ENCODE measurements around the gene NEDD4L. TPM values are rescaled to one million over a fixed set of nuclear protein-coding genes. Genes with fewer than 3 reads are reported as not detected.

The NEDD4L gene
- total RNA-seq, 1 experiment from 2014 or later = 10.9 TPM

GRCh38 chr18:58093311-58093803, 49.3 kb downstream of the NEDD4L start:
- DNase-seq (ENCODE audit: low read depth) = no peak

- DNase-seq (ENCODE audit: low read depth) = no peak
Observed at GRCh38 chr18:58095222-58095621, 51.2 kb downstream of the NEDD4L start.

GRCh38 chr18:58095655-58096054, 51.6 kb downstream of the NEDD4L start:
- no peak for DNase-seq (ENCODE audit: low read depth)

GRCh38 chr18:58096658-58097057, 52.6 kb downstream of the NEDD4L start:
- no peak for DNase-seq (ENCODE audit: low read depth)

GRCh38 chr18:58097121-58097906, 53.3 kb downstream of the NEDD4L start:
- peak; percentile 81 for DNase-seq (ENCODE audit: low read depth)

- DNase-seq (ENCODE audit: low read depth) = no peak
Observed at GRCh38 chr18:58097907-58098166, 53.8 kb downstream of the NEDD4L start.

- peak; percentile 41 for DNase-seq (ENCODE audit: low read depth)
Observed at GRCh38 chr18:58098706-58099105, 54.7 kb downstream of the NEDD4L start.

GRCh38 chr18:58100154-58100553, 56.1 kb downstream of the NEDD4L start:
- no peak for DNase-seq (ENCODE audit: low read depth)

GRCh38 chr18:58101291-58101794, 57.3 kb downstream of the NEDD4L start:
- DNase-seq (ENCODE audit: low read depth) = peak; percentile 41

GRCh38 chr18:58102018-58102417, 58.0 kb downstream of the NEDD4L start:
- DNase-seq (ENCODE audit: low read depth) = no peak

- no peak for DNase-seq (ENCODE audit: low read depth)
Observed at GRCh38 chr18:58102875-58103274, 58.8 kb downstream of the NEDD4L start.

- DNase-seq (ENCODE audit: low read depth) = peak; percentile 9
Observed at GRCh38 chr18:58103339-58103985, 59.4 kb downstream of the NEDD4L start.

GRCh38 chr18:58104096-58104495, 60.1 kb downstream of the NEDD4L start:
- DNase-seq (ENCODE audit: low read depth) = no peak

- DNase-seq (ENCODE audit: low read depth) = no peak
Observed at GRCh38 chr18:58105206-58105887, 61.3 kb downstream of the NEDD4L start.

- peak; percentile 19 for DNase-seq (ENCODE audit: low read depth)
Observed at GRCh38 chr18:58105888-58106260, 61.8 kb downstream of the NEDD4L start.

- no peak for DNase-seq (ENCODE audit: low read depth)
Observed at GRCh38 chr18:58106289-58107070, 62.5 kb downstream of the NEDD4L start.

- no peak for DNase-seq (ENCODE audit: low read depth)
Observed at GRCh38 chr18:58109256-58109655, 65.2 kb downstream of the NEDD4L start.

GRCh38 chr18:58110398-58110797, 66.4 kb downstream of the NEDD4L start:
- no peak for DNase-seq (ENCODE audit: low read depth)

GRCh38 chr18:58112174-58112573, 68.1 kb downstream of the NEDD4L start:
- no peak for DNase-seq (ENCODE audit: low read depth)

- DNase-seq (ENCODE audit: low read depth) = no peak
Observed at GRCh38 chr18:58113337-58113736, 69.3 kb downstream of the NEDD4L start.

- no peak for DNase-seq (ENCODE audit: low read depth)
Observed at GRCh38 chr18:58114766-58115165, 70.7 kb downstream of the NEDD4L start.

GRCh38 chr18:58116818-58117217, 72.8 kb downstream of the NEDD4L start:
- DNase-seq (ENCODE audit: low read depth) = no peak
